ENCODE measurements around the gene MPPED1.

The MPPED1 gene

GRCh38 chr22:43441751-43442150 is 29.9 kb downstream of the MPPED1 start:
- TF ChIP-seq, protein P1, sequence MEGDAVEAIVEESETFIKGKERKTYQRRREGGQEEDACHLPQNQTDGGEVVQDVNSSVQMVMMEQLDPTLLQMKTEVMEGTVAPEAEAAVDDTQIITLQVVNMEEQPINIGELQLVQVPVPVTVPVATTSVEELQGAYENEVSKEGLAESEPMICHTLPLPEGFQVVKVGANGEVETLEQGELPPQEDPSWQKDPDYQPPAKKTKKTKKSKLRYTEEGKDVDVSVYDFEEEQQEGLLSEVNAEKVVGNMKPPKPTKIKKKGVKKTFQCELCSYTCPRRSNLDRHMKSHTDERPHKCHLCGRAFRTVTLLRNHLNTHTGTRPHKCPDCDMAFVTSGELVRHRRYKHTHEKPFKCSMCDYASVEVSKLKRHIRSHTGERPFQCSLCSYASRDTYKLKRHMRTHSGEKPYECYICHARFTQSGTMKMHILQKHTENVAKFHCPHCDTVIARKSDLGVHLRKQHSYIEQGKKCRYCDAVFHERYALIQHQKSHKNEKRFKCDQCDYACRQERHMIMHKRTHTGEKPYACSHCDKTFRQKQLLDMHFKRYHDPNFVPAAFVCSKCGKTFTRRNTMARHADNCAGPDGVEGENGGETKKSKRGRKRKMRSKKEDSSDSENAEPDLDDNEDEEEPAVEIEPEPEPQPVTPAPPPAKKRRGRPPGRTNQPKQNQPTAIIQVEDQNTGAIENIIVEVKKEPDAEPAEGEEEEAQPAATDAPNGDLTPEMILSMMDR (IDR thresholded peaks at IDR 0.05; ENCODE audit: low read depth, low read length): no peak
- no peak for DNase-seq (ENCODE audit: extremely low read depth, low read depth)

DNA sequence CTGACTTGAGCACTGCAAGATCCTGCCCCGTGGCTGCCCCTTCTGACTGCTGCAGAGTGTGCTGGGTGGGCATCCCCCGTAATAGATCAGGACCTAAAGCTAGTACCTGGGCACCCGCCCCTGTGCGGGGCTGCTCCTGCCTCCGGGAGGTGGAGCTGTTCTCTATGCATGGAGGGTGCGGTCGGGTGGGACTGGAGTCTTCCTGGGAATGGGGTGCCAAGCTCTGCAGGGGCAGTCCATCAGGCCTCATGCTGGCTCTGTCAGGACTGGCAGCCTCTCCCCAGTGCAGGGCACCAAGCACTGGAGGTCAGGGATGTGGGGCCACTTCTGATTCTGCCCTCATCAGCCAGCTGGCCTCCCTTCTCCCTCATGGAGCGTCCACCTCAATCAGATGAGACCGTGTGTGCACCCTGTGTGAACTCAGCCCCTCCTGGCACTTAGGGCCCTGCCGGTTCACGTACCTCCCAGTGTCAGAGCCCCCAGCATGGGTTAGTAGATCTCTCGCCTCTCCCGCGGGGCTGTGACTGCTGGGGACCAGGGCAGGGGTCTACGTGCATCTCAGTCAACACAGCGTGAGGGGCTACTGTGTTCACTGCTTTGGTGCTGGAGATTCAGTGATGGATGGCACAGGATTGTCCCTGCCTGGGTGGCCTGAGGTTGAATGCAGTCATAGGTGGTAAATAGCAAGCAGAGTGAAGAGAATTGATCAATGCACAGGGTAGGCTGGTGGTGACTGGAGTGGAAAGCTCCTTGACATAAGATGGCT is 30.8 kb downstream of the MPPED1 start:
- no peak for DNase-seq (ENCODE audit: extremely low read depth, low read depth)
- TF ChIP-seq, protein P1 (IDR thresholded peaks at IDR 0.05; ENCODE audit: low read depth, low read length): no peak

DNA sequence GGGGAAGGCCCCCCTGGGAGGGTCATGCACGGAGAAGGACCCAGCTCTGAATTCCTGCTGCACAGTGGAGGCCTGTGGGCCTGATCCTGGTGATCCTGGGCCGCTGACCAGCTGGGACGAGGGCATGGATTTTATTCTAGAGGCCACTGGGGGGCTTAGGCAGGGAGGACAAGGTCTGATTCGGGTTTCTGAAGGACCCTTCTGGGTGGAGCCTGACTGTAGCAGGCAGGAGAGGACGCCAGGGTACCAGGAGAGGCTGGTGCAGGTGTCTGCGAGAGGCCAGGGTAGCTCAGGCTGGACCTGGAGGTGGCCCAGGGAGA is 31.3 kb downstream of the MPPED1 start:
- TF ChIP-seq, protein P1 (IDR thresholded peaks at IDR 0.05; ENCODE audit: low read depth, low read length): no peak
- DNase-seq (ENCODE audit: extremely low read depth, low read depth): no peak

GRCh38 chr22:43446037-43446803 is 34.4 kb downstream of the MPPED1 start:
- TF ChIP-seq, protein P1 (IDR thresholded peaks at IDR 0.05; ENCODE audit: low read depth, low read length): no peak
- DNase-seq (ENCODE audit: extremely low read depth, low read depth): no peak

DNA sequence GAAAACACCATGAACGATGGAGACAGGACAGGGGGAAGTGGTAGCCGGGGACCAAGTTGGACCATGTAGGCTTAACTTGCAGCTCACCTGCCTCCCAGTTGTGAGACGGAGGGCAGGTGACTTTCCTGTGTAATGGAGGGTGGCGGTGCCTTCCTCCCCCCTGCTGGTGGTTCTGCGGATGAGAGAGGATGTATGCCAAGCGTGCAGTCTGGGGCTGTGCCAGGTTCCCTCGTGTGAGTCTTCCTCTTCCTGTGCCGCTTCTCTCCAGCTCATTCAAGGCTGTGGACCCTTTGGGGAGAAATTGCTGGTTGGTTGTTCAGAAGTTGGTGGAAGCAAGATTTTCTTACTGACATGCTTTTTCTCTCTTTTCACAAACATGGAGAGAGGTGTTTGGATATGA is 35.1 kb downstream of the MPPED1 start:
- DNase-seq (ENCODE audit: extremely low read depth, low read depth): no peak
- TF ChIP-seq, protein P1 (IDR thresholded peaks at IDR 0.05; ENCODE audit: low read depth, low read length): no peak

- TF ChIP-seq, protein P1 (IDR thresholded peaks at IDR 0.05; ENCODE audit: low read depth, low read length): no peak
- no peak for DNase-seq (ENCODE audit: extremely low read depth, low read depth)
Observed at GRCh38 chr22:43447380-43447779, 35.6 kb downstream of the MPPED1 start.

GRCh38 chr22:43448048-43448447 is 36.2 kb downstream of the MPPED1 start:
- DNase-seq (ENCODE audit: extremely low read depth, low read depth): no peak
- TF ChIP-seq, protein P1 (IDR thresholded peaks at IDR 0.05; ENCODE audit: low read depth, low read length): no peak
